PC-3 (cell line): ENCODE data around the gene RNF126. TPM values are rescaled to one million over a fixed set of nuclear protein-coding genes. Genes with fewer than 3 reads are reported as not detected.

Experiments used
- ATAC-seq: fragments of 200-7000 bp; cut with Tn5 transposase; 2 replicates; pipeline ENCODE4 v1.9.1; 2020; ENCODE audit warnings: mild to moderate bottlenecking, moderate library complexity
- BruUV-seq: library from RNA; stranded (reverse); fragments of 400-500 nt; replicated peaks from 2 replicates; lab custom pipeline; 2021; lab: Mats Ljungman, UMichigan
- CTCF ChIA-PET: fragments of 300-600 bp; sonication (Branson Sonifier 250); formaldehyde crosslinking; loops from one replicate; lab custom pipeline; 2022; ENCODE audit warnings: antibody characterized with exemption; lab: Charles Lee
- POLR2A ChIA-PET: fragments of 300-600 bp; sonication (Branson Sonifier 250); formaldehyde crosslinking; loops from one replicate; lab custom pipeline; 2022; ENCODE audit warnings: antibody characterized with exemption; ENCODE audit not compliant: unreplicated experiment; lab: Charles Lee
- DNase-seq: peaks from one replicate; pipeline ENCODE4 v3.0.0-alpha.2; 2015
- H2AFZ ChIP-seq: fragments of 300-600 bp; sonication (generic); 2 replicates; pipeline ENCODE4 v1.6.0; 2016; ENCODE audit warnings: antibody characterized with exemption, low read length
- H3F3A ChIP-seq: fragments of 300-600 bp; sonication (generic); one replicate; pipeline ENCODE4 v1.6.0; 2017; ENCODE audit warnings: antibody characterized with exemption, low read length, control low read depth, mild to moderate bottlenecking; ENCODE audit not compliant: unreplicated experiment
- H3K27ac ChIP-seq: fragments of 300-600 bp; sonication (generic); 2 replicates; pipeline ENCODE4 v1.5.1; 2016; ENCODE audit warnings: mild to moderate bottlenecking, low read length
- H3K27me3 ChIP-seq: fragments of 300-600 bp; sonication (generic); 2 replicates; pipeline ENCODE4 v1.6.1; 2016; ENCODE audit warnings: low read length, mixed read lengths
- H3K36me3 ChIP-seq: fragments of 300-600 bp; sonication (generic); 2 replicates; pipeline ENCODE4 v1.6.1; 2016; ENCODE audit warnings: low read depth, mixed run types, low read length, mixed read lengths
- H3K4me1 ChIP-seq: fragments of 300-600 bp; sonication (generic); 2 replicates; pipeline ENCODE4 v1.5.1; 2016; ENCODE audit warnings: low read length; ENCODE audit not compliant: insufficient read depth
- H3K4me2 ChIP-seq: fragments of 300-600 bp; sonication (generic); 2 replicates; pipeline ENCODE4 v1.6.0; 2016; ENCODE audit warnings: low read length
- H3K4me3 ChIP-seq: fragments of 300-600 bp; sonication (generic); 2 replicates; pipeline ENCODE4 v1.5.1; 2016; ENCODE audit warnings: mild to moderate bottlenecking, low read length, mixed read lengths
- H3K79me2 ChIP-seq: fragments of 300-600 bp; sonication (generic); 2 replicates; pipeline ENCODE4 v1.6.1; 2017; ENCODE audit warnings: low read length, mixed read lengths
- H3K9ac ChIP-seq: fragments of 300-600 bp; sonication (generic); 2 replicates; pipeline ENCODE4 v1.6.0; 2016; ENCODE audit warnings: mild to moderate bottlenecking, low read length
- H3K9me2 ChIP-seq: fragments of 300-600 bp; sonication (generic); replicated peaks from 2 replicates; pipeline ENCODE4 v1.6.1; 2016; ENCODE audit warnings: mixed run types, low read length, mixed read lengths
- H3K9me3 ChIP-seq: fragments of 300-600 bp; sonication (generic); 2 replicates; pipeline ENCODE4 v1.6.1; 2016; ENCODE audit warnings: low read length, mixed read lengths
- H4K20me1 ChIP-seq: fragments of 300-600 bp; sonication (generic); 2 replicates; pipeline ENCODE4 v1.6.1; 2016; ENCODE audit warnings: low read length, mixed read lengths
- CTCF ChIP-seq: fragments of 300-600 bp; sonication (generic); conservative IDR thresholded peaks from 2 replicates; pipeline ENCODE4 v1.5.1; 2017; ENCODE audit warnings: antibody characterized with exemption, low read depth, mild to moderate bottlenecking, low read length
- EZH2 ChIP-seq: fragments of 300-600 bp; sonication (generic); IDR thresholded peaks from one replicate; pipeline ENCODE4 v1.6.1; 2017; ENCODE audit warnings: antibody characterized with exemption, mild to moderate bottlenecking, low read length; ENCODE audit not compliant: unreplicated experiment
- EZH2phosphoT487 ChIP-seq: fragments of 300-600 bp; sonication (generic); IDR thresholded peaks from 2 replicates; pipeline ENCODE4 v1.6.1; 2018; ENCODE audit warnings: mild to moderate bottlenecking, antibody characterized with exemption, low read length, borderline replicate concordance
- intact Hi-C: fragments of 100-400 bp; cut with micrococcal nuclease; formaldehyde crosslinking; loops from 2 replicates; pipeline ENCODE4 v1.9.0; 2023
- total RNA-seq: library from RNA; depleted of rRNA; stranded (reverse); fragments of >200 nt; gene quantifications from 2 replicates; pipeline ENCODE4 v1.2.3, GENCODE V29; 2014

Gene RNF126
- total RNA-seq, 1 experiment from 2014 or later, result 86.4 TPM

DNA sequence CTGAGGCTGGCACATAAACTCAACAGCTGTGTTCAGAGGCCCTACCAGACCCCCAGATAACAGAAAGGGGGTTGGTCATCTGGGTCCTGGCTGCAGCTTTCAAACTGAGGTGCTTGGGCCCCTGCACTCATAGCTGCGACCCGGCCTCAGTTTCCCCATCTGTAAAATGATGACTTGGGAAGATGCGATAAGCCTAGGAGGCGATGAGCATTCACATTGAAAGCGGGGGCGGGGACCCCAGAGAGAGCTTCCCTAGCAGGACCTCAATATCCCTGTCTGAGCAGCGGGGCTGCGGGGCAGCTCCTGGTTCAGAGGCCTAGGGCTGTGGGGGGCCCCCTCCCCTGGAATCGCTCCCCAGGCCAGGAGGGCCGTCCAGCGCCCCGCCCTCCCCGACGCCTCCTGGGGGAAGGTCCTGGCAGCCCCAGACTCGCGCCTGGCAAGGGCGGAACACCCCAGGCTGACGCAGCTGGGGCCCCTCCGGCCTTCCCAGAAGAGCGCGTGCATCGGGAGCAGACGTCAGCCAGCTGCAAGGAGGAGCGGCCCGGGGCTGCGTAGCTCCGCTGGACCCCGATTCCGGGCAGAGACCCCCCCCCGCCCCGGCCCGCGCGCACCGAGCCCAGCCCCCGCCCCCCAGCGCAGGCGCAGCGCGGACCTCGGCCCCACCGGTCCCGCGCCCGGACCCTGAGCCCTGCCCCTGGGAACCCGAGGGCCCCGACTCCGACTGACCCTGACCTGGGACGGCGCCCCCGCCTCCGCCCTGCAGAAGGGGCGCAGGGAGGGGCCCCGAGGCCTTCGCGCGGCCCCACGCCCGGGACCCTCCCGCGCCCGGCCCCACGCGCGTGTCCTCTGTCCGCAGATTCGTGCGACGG lies 16.6 kb upstream of the RNF126 start:
- ChIA-PET CTCF (no interaction called here), POLR2A (interaction anchor here (0.5 to 1.0 kb wide), 3 partner anchors 58 to 73 kb away, joined by 3 to 5 read pairs (median 4); partner anchors contain the start of gene MISP)
- Histone ChIP-seq H3K79me2 (peaks cover 26% of the 10 kb centered on the region), H3K27me3 (no peaks in the 10 kb centered on the region), H3K4me1 (peaks cover 21% of the 10 kb centered on the region), H3K9me3 (no peaks in the 10 kb centered on the region), H4K20me1 (no peaks in the 10 kb centered on the region), H3K9me2 (no peaks in the 10 kb centered on the region), H3K4me2 (peak overlapping the region; percentile 86), H3K4me3 (peak overlapping the region; percentile 70), H3K27ac (peak overlapping the region; percentile 52), H2AFZ (peak overlapping the region; percentile 53; the same call in 1 of the 2 replicates), H3K36me3 (no peaks in the 10 kb centered on the region), H3F3A (no peaks in the 10 kb centered on the region), H3K9ac (peak overlapping the region; percentile 84)
- TF ChIP-seq CTCF, result no peak
- TF ChIP-seq EZH2, result no peak
- TF ChIP-seq EZH2phosphoT487, result no peak
- intact Hi-C loops, result loop anchor here (5.0 kb wide), 2 partner anchors 33 to 73 kb away; partner anchors contain the start of gene MISP
- DNase-seq, result peak; percentile 38
- no TSS peak for BruUV-seq
- ATAC-seq, result peak; percentile 10

DNA sequence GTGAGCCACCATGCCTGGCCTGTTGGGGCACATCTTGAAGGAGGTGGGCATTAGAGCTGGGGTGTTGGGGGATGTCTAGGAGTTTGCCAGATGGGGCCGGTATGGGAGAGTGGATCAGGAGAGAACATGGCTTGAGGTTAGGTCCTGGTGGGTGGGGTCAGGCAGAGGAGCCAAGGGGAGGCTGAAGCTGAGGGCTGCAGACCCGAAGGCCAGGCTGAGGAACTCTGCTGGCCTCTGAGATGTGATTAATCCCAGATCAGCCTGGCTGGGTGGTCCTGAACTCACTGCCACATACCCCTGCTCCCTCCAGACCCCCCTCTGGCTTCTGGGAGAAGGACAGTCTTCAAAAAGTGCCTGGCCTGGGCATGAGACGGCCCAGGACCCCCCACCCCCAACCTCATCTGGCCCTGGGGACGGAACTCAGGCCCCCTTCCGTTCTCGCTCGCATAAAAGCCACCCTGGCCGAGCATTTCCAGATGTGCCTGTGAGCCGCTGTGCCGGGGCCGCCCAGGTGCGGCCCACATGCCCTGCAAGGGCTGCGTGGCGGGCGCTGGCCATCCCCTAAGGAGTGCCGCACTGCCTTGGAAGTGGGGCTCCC lies 15.9 kb upstream of the RNF126 start:
- no peaks in the 10 kb centered on the region for H3K27me3 ChIP-seq
- no peak overlapping the region for H3K27ac ChIP-seq
- ChIA-PET POLR2A (no interaction called here), CTCF (no interaction called here)
- peaks cover 21% of the 10 kb centered on the region for H3K4me1 ChIP-seq
- no peaks in the 10 kb centered on the region for H3K9me2 ChIP-seq
- H4K20me1 ChIP-seq, result no peaks in the 10 kb centered on the region
- H3K9ac ChIP-seq, result no peak overlapping the region
- no peak for ATAC-seq
- H3K36me3 ChIP-seq, result no peaks in the 10 kb centered on the region
- DNase-seq, result no peak
- peak overlapping the region; percentile 70 for H3K4me3 ChIP-seq
- peaks cover 26% of the 10 kb centered on the region for H3K79me2 ChIP-seq
- intact Hi-C loops, result loop anchor here (5.0 kb wide), 2 partner anchors 33 to 73 kb away; partner anchors contain the start of gene MISP
- no peak for TF ChIP-seq EZH2
- H3K4me2 ChIP-seq, result peak overlapping the region; percentile 86
- no peaks in the 10 kb centered on the region for H3K9me3 ChIP-seq
- H3F3A ChIP-seq, result no peaks in the 10 kb centered on the region
- no peak overlapping the region for H2AFZ ChIP-seq
- no TSS peak for BruUV-seq

DNA sequence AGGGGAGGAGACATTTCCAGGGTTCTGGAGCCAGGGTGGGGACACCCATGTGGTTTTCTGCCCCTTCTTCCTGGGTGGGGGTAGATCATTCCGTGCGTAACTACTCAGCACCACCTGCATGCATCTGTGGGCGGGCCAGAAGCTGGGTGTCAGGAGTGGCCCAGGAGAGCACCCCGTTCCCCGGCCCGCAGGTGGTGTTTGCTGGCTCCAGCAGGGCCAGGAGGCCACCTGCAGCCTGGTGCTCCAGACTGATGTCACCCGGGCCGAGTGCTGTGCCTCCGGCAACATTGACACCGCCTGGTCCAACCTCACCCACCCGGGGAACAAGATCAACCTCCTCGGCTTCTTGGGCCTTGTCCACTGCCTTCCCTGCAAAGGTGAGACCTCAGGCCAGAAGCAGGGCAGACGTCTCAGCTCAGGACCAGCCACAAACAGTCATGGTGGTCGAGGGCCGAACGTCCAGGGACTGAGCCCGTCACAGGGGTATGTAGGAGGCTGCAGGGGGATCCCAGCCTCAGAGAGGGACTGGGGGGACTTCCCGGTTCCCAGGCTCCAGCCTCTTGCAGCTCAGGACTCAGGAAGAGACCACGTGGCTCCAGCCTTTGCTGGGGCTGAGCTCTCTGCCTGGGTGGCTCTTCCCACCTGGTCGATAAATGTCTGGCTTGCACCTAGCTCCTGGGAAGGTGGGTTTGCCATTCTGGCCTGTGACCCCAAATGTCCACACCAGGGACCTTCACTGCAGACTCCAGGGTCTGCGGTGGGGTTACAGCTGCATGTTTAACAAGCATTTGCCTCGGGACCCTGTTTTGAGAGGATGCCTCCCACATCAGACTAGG lies 14.8 kb upstream of the RNF126 start:
- ChIA-PET POLR2A (no interaction called here), CTCF (interaction anchor here (0.6 kb wide), 1 partner anchor 65 kb away, joined by 7 read pairs; no protein-coding TSS in a partner anchor)
- Histone ChIP-seq H3K36me3 (no peaks in the 10 kb centered on the region), H4K20me1 (no peaks in the 10 kb centered on the region), H3K4me3 (peak overlapping the region; percentile 59), H3K4me2 (peak overlapping the region; percentile 86), H3K9me2 (no peaks in the 10 kb centered on the region), H3K27me3 (no peaks in the 10 kb centered on the region), H3F3A (no peaks in the 10 kb centered on the region), H3K4me1 (peaks cover 21% of the 10 kb centered on the region), H2AFZ (no peak overlapping the region), H3K9me3 (no peaks in the 10 kb centered on the region), H3K9ac (no peak overlapping the region), H3K79me2 (peaks cover 26% of the 10 kb centered on the region), H3K27ac (peak overlapping the region; percentile 2; the same call in 1 of the 2 replicates)
- ATAC-seq (0 out of 2 replicates have a peak, but pooled peaks have one; percentile 2), DNase-seq (peak; percentile 42)
- intact Hi-C loops, result loop anchor here (5.0 kb wide), 2 partner anchors 34 to 74 kb away; partner anchors contain the start of gene MISP
- no peak for TF ChIP-seq EZH2phosphoT487
- TF ChIP-seq CTCF, result no peak
- no peak for TF ChIP-seq EZH2
- TSS peak; percentile 44 for BruUV-seq
